ENCODE results near the gene SEMA6A. TPM values are rescaled to one million over a fixed set of nuclear protein-coding genes. Genes with fewer than 3 reads are reported as not detected.

SEMA6A gene
- polyA plus RNA-seq, 3 donors: 0.16 TPM; not detected in 2

DNA sequence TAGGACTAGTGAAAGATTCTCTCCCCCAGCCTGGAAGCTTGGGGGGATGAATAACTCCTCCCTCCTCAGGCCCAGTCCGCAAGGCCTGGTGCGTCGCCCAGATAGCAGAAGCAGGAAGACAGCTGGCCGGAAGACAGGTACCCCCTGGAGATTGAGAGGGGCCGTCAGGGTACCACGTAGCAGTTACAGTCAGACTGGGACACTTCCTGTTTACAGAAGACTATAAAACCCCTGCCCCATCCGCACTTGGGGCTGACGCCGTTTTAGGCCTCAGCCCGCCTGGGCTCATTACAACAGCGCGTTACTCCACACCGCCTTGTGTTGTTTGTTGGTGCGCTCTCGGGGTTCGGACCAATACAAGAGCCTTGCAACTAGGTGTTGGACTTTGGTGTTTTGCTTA is 15.4 kb downstream of the SEMA6A start:
- H3K27me3 ChIP-seq (ENCODE audit: control insufficient read depth in 2 of 2, insufficient read depth in 2 of 2, low read length in 2 of 2): no peaks in the 10 kb centered on the region
- no peaks in the 10 kb centered on the region for H3K9me3 ChIP-seq (replicated peaks in 1 of 2; ENCODE audit: control insufficient read depth in 1 of 2, insufficient read depth in 1 of 2, low read length in 2 of 2)
- no peaks in the 10 kb centered on the region for H3K4me1 Mint-ChIP-seq
- no peak overlapping the region for H3K4me2 ChIP-seq (replicated peaks; ENCODE audit: extremely low read depth, low read length, poor library complexity, severe bottlenecking)
- H3K79me2 ChIP-seq (ENCODE audit: insufficient read depth, low read length): no peaks in the 10 kb centered on the region
- H3K9ac ChIP-seq (ENCODE audit: insufficient read depth, low read length, poor library complexity, severe bottlenecking): no peak overlapping the region
- H3K4me3 Mint-ChIP-seq: no peak overlapping the region
- no peaks in the 10 kb centered on the region for H3K4me1 ChIP-seq (ENCODE audit: control insufficient read depth in 1 of 2, insufficient read depth in 2 of 2, low read length in 2 of 2)
- no peak for DNase-seq
- H2AFZ ChIP-seq (ENCODE audit: insufficient read depth, low read depth, low read length, poor library complexity, severe bottlenecking): no peak overlapping the region
- 65% methylated on average over 9 of the region's 16 CpGs for WGBS (ENCODE audit: insufficient coverage)
- peaks cover 0 to 1% (median 0%) of the 10 kb centered on the region in 3 donors for H3K27me3 Mint-ChIP-seq (ENCODE audit: low read depth in 3 of 3)
- H3K27ac ChIP-seq (ENCODE audit: low read depth in 1 of 2, low read length in 2 of 2): no peak overlapping the region
- H3K27ac Mint-ChIP-seq: no peak overlapping the region
- no peaks in the 10 kb centered on the region for H4K20me1 ChIP-seq (ENCODE audit: insufficient read depth, low read length)
- peaks cover 0 to 5% (median 0%) of the 10 kb centered on the region in 7 donors for H3K9me3 Mint-ChIP-seq
- no peaks in the 10 kb centered on the region for H3K36me3 Mint-ChIP-seq
- intact Hi-C loops (cut with micrococcal nuclease): no loop called here
- H3K4me3 ChIP-seq (replicated peaks in 1 of 3; ENCODE audit: low read depth in 2 of 3, low read length in 3 of 3): no peak overlapping the region
- H3K36me3 ChIP-seq (replicated peaks in 1 of 2; ENCODE audit: control insufficient read depth in 1 of 2, insufficient read depth in 2 of 2, low read length in 2 of 2): no peaks in the 10 kb centered on the region
- TF ChIP-seq, protein P1, sequence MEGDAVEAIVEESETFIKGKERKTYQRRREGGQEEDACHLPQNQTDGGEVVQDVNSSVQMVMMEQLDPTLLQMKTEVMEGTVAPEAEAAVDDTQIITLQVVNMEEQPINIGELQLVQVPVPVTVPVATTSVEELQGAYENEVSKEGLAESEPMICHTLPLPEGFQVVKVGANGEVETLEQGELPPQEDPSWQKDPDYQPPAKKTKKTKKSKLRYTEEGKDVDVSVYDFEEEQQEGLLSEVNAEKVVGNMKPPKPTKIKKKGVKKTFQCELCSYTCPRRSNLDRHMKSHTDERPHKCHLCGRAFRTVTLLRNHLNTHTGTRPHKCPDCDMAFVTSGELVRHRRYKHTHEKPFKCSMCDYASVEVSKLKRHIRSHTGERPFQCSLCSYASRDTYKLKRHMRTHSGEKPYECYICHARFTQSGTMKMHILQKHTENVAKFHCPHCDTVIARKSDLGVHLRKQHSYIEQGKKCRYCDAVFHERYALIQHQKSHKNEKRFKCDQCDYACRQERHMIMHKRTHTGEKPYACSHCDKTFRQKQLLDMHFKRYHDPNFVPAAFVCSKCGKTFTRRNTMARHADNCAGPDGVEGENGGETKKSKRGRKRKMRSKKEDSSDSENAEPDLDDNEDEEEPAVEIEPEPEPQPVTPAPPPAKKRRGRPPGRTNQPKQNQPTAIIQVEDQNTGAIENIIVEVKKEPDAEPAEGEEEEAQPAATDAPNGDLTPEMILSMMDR (IDR thresholded peaks at IDR 0.05): no peak

DNA sequence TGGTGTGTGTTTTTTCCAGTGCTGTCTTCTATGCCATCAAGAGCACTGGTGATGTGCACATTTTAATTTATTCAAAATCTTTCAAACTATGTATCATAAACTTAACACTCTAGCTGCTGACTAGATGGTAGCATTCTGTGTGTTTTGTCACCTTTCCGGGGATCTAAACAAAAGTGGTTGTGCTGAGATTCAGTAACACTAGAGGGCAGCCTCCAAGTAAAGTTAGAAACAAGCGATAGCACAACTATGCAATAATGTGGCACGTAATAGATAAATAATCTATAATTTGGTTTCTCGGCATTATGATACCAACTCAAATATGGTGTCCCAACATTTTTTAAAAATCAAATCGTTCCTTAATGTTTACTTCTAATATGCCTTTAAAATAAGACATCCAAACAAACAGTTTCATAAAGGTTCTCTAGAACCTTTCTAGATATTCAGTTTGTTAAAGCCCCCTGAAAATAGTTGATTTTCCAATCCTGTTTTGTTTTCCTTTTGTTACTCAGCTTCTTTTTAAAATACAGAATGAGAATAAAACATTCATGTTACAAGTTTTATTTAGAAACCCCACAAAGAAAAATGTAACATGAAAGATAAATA is 16.9 kb downstream of the SEMA6A start:
- WGBS (ENCODE audit: insufficient coverage): 20% methylated on average over 1 of the region's 5 CpGs
- TF ChIP-seq, protein P1 (IDR thresholded peaks at IDR 0.05): no peak

More for the DNA sequence above, 16.9 kb downstream of the SEMA6A start:
- Histone ChIP-seq H3K27ac (ENCODE audit: low read depth in 1 of 2, low read length in 2 of 2) (no peak overlapping the region), H3K9me3 (replicated peaks in 1 of 2; ENCODE audit: control insufficient read depth in 1 of 2, insufficient read depth in 1 of 2, low read length in 2 of 2) (no peaks in the 10 kb centered on the region), H3K9ac (ENCODE audit: insufficient read depth, low read length, poor library complexity, severe bottlenecking) (no peak overlapping the region), H3K36me3 (replicated peaks in 1 of 2; ENCODE audit: control insufficient read depth in 1 of 2, insufficient read depth in 2 of 2, low read length in 2 of 2) (no peaks in the 10 kb centered on the region), H3K27me3 (ENCODE audit: control insufficient read depth in 2 of 2, insufficient read depth in 2 of 2, low read length in 2 of 2) (no peaks in the 10 kb centered on the region), H3K79me2 (ENCODE audit: insufficient read depth, low read length) (no peaks in the 10 kb centered on the region), H3K4me3 (replicated peaks in 1 of 3; ENCODE audit: low read depth in 2 of 3, low read length in 3 of 3) (no peak overlapping the region), H3K4me1 (ENCODE audit: control insufficient read depth in 1 of 2, insufficient read depth in 2 of 2, low read length in 2 of 2) (no peaks in the 10 kb centered on the region), H2AFZ (ENCODE audit: insufficient read depth, low read depth, low read length, poor library complexity, severe bottlenecking) (no peak overlapping the region), H4K20me1 (ENCODE audit: insufficient read depth, low read length) (no peaks in the 10 kb centered on the region), H3K4me2 (replicated peaks; ENCODE audit: extremely low read depth, low read length, poor library complexity, severe bottlenecking) (no peak overlapping the region)
- peaks cover 0 to 1% (median 0%) of the 10 kb centered on the region in 3 donors for H3K27me3 Mint-ChIP-seq (ENCODE audit: low read depth in 3 of 3)
- H3K9me3 Mint-ChIP-seq: peaks cover 0 to 3% (median 0%) of the 10 kb centered on the region in 7 donors
- DNase-seq: no peak
- H3K27ac Mint-ChIP-seq: no peak overlapping the region
- intact Hi-C loops (cut with micrococcal nuclease): no loop called here
- no peaks in the 10 kb centered on the region for H3K36me3 Mint-ChIP-seq
- H3K4me3 Mint-ChIP-seq: no peak overlapping the region
- H3K4me1 Mint-ChIP-seq: no peaks in the 10 kb centered on the region

All from CD14-positive monocyte (primary cell).